Osteoblast (primary cell): ENCODE results near the gene SLX9. TPM values are rescaled to one million over a fixed set of nuclear protein-coding genes. Genes with fewer than 3 reads are reported as not detected.
A peak's percentile ranks its signal among the peaks of the same experiment; 100 is the strongest.

Experiments
- DNase-seq: peaks from one replicate; pipeline ENCODE4 v3.0.0; 2011; ENCODE audit warnings: low spot score, mixed read lengths; ENCODE audit not compliant: insufficient read length; ENCODE audit errors: missing footprints
- H2AFZ ChIP-seq: 2 replicates; pipeline ENCODE4 v1.6.0; 2011; ENCODE audit warnings: mild to moderate bottlenecking, low read length
- H3K27ac ChIP-seq: 2 replicates; pipeline ENCODE4 v1.5.1; 2011; ENCODE audit warnings: mild to moderate bottlenecking, low read depth, low read length, moderate library complexity
- H3K27me3 ChIP-seq: 2 replicates; pipeline ENCODE4 v1.6.0; 2012; ENCODE audit warnings: mild to moderate bottlenecking, control low read depth, inconsistent platforms, low read length, moderate library complexity; ENCODE audit not compliant: insufficient read depth
- H3K36me3 ChIP-seq: 2 replicates; pipeline ENCODE4 v1.5.1; 2011; ENCODE audit warnings: mild to moderate bottlenecking, low read length, control low read depth, moderate library complexity; ENCODE audit not compliant: insufficient read depth
- H3K4me1 ChIP-seq: 2 replicates; pipeline ENCODE4 v1.5.1; 2011; ENCODE audit warnings: mild to moderate bottlenecking, low read length, control low read depth, moderate library complexity; ENCODE audit not compliant: insufficient read depth
- H3K4me2 ChIP-seq: 2 replicates; pipeline ENCODE4 v1.6.0; 2011; ENCODE audit warnings: mild to moderate bottlenecking, low read length; ENCODE audit not compliant: insufficient read depth
- H3K4me3 ChIP-seq: fragments of 200-600 bp; sonication (generic); 3 replicates; pipeline ENCODE4 v1.5.1; 2012; ENCODE audit warnings: mild to moderate bottlenecking, low read length, inconsistent platforms; ENCODE audit not compliant: insufficient read depth
- H3K79me2 ChIP-seq: 2 replicates; pipeline ENCODE4 v1.6.0; 2012; ENCODE audit warnings: mild to moderate bottlenecking, low read length, control low read depth, inconsistent platforms; ENCODE audit not compliant: insufficient read depth
- H3K9me3 ChIP-seq: 2 replicates; pipeline ENCODE4 v1.5.1; 2011; ENCODE audit warnings: low read depth, low read length, control low read depth
- H4K20me1 ChIP-seq: 2 replicates; pipeline ENCODE4 v1.6.0; 2012; ENCODE audit warnings: mild to moderate bottlenecking, low read length, control low read depth; ENCODE audit not compliant: insufficient read depth
- CTCF ChIP-seq: IDR thresholded peaks from 2 replicates; pipeline ENCODE4 v1.5.1; 2011; ENCODE audit warnings: mild to moderate bottlenecking, low read depth, low read length, moderate library complexity; ENCODE audit errors: extremely low read depth
- total RNA-seq: library from RNA; depleted of rRNA; stranded (reverse); fragments of >200 nt; gene quantifications from 2 replicates; pipeline ENCODE4 v1.2.3, GENCODE V29; 2012

SLX9 gene
- total RNA-seq, 1 donor, result 9.4 TPM

- no peak for TF ChIP-seq CTCF
- H3K27me3 ChIP-seq, result no peaks in the 10 kb centered on the region
These were observed 76.2 kb downstream of the SLX9 start for GRCh38 chr21:45016031-45016405.

GRCh38 chr21:45016406-45017038, 76.7 kb downstream of the SLX9 start:
- Histone ChIP-seq H3K79me2 (no peaks in the 10 kb centered on the region), H3K4me3 (no peak overlapping the region), H3K4me1 (peaks cover 27% of the 10 kb centered on the region), H4K20me1 (no peaks in the 10 kb centered on the region), H3K27me3 (no peaks in the 10 kb centered on the region), H3K36me3 (no peaks in the 10 kb centered on the region), H2AFZ (no peak overlapping the region), H3K4me2 (no peak overlapping the region), H3K27ac (no peak overlapping the region), H3K9me3 (no peaks in the 10 kb centered on the region)
- peak; percentile 85 for DNase-seq
- TF ChIP-seq CTCF, result no peak

More at GRCh38 chr21:45016031-45016405, 76.2 kb downstream of the SLX9 start:
- peak; percentile 58 for DNase-seq
- no peaks in the 10 kb centered on the region for H3K79me2 ChIP-seq
- no peak overlapping the region for H3K27ac ChIP-seq
- no peak overlapping the region for H3K4me2 ChIP-seq
- no peak overlapping the region for H2AFZ ChIP-seq
- H3K9me3 ChIP-seq, result no peaks in the 10 kb centered on the region
- H3K36me3 ChIP-seq, result no peaks in the 10 kb centered on the region
- no peaks in the 10 kb centered on the region for H4K20me1 ChIP-seq
- H3K4me3 ChIP-seq, result no peak overlapping the region
- peaks cover 27% of the 10 kb centered on the region for H3K4me1 ChIP-seq

DNA sequence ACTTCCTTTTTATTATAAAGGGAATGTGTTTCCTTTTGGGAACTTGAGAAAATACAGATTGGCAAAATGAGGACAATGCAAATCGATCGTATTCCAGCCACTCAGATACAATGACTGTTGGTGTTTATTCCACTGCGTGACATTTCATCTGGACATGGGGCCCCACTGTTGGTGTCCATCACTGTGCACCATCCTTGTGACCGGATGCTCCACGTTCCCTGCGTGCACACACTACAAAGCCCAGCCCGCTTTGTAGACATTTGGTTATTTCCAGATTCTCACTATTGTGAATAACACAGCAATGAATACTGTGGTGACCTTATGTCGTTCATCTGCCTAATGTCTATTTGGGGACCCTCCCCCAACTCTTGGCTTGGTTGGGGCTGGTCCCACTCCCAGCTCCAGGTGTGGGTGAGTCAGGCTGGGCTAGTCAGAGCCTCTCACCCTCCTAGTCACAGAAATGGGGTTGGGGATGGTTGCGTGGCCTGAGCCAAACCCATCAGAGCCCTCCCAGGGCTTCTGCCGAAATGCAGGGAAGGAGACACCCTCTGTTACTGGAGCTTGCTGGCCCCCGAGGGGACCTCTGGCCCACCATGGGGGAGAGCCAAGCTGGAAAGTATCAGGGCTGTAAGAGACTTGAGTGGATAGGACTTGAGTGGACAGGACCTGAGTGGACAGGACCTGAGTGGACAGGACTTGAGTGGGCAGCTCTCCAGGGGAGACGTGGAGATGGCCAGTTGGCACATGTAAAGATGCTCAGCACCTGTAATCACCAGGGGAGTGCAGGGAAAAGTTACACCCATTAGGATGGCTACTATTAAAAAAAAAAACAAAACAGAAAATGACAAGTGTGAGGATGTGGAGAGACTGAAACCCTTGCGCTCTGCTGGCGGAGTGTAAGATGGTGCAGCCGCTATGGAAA, 77.5 kb downstream of the SLX9 start:
- Histone ChIP-seq H3K36me3 (no peaks in the 10 kb centered on the region), H3K27ac (no peak overlapping the region), H3K27me3 (no peaks in the 10 kb centered on the region), H2AFZ (no peak overlapping the region), H3K9me3 (no peaks in the 10 kb centered on the region), H4K20me1 (no peaks in the 10 kb centered on the region), H3K4me1 (peaks cover 21% of the 10 kb centered on the region), H3K4me3 (no peak overlapping the region), H3K79me2 (no peaks in the 10 kb centered on the region), H3K4me2 (no peak overlapping the region)
- TF ChIP-seq CTCF, result no peak
- peak; percentile 77 for DNase-seq
